Endothelial cell of umbilical vein (primary cell): Measurements from ENCODE around the gene CLPX. TPM values are rescaled to one million over a fixed set of nuclear protein-coding genes. Genes with fewer than 3 reads are reported as not detected.

Experiments
- BruUV-seq: library from RNA; stranded (reverse); fragments of 400-500 nt; replicated peaks from 2 replicates; lab custom pipeline; 2021; lab: Mats Ljungman, UMichigan
- CTCF ChIA-PET: fragments of 300-600, 350-600 bp; sonication (Branson Sonifier 250); formaldehyde crosslinking; loops from one replicate; lab custom pipeline; 2021; ENCODE audit warnings: antibody characterized with exemption, inconsistent platforms; lab: Charles Lee
- POLR2A ChIA-PET: fragments of 300-600, 350-600 bp; sonication (Branson Sonifier 250); formaldehyde crosslinking; loops from one replicate; lab custom pipeline; 2021; ENCODE audit warnings: antibody characterized with exemption, inconsistent platforms; lab: Charles Lee
- DNase-seq: peaks from one replicate; pipeline ENCODE4 v3.0.0-alpha.2; 2011; ENCODE audit warnings: low read depth, low spot score
- FAIRE-seq: peaks from 2 replicates; lab custom pipeline; 2011; peaks lifted over from hg19 to GRCh38; lab: Jason Lieb, UNC
- H2AFZ ChIP-seq: 2 replicates; pipeline ENCODE4 v1.6.0; 2012; ENCODE audit warnings: low read depth, low read length, control low read depth, inconsistent platforms
- H3K27ac ChIP-seq: 2 replicates; pipeline ENCODE4 v1.5.1; 2011; ENCODE audit warnings: low read depth, mild to moderate bottlenecking, control low read depth, low read length, moderate library complexity; ENCODE audit not compliant: insufficient read depth
- H3K27me3 ChIP-seq, 2 experiments: 2 replicates each; pipeline versions ENCODE4 v1.6.0 to v1.6.1; 2011; ENCODE audit warnings: low read length in 2 of 2, mixed read lengths in 1 of 2; ENCODE audit not compliant: control insufficient read depth in 2 of 2, insufficient read depth in 2 of 2
- H3K36me3 ChIP-seq, 2 experiments: 2 replicates in 1 of 2; 3 replicates in 1 of 2; pipeline ENCODE4 v1.5.1; 2011; ENCODE audit warnings: low read length in 2 of 2, mild to moderate bottlenecking in 1 of 2, moderate library complexity in 1 of 2; ENCODE audit not compliant: control insufficient read depth in 2 of 2, insufficient read depth in 2 of 2; ENCODE audit errors: extremely low read depth in 1 of 2
- H3K4me1 ChIP-seq: 3 replicates; pipeline ENCODE4 v1.5.1; 2011; ENCODE audit warnings: mild to moderate bottlenecking, low read length; ENCODE audit not compliant: control insufficient read depth, insufficient read depth; ENCODE audit errors: extremely low read depth
- H3K4me2 ChIP-seq: 2 replicates; pipeline ENCODE4 v1.6.1; 2011; ENCODE audit warnings: low read length, control low read depth, mixed read lengths; ENCODE audit not compliant: insufficient read depth
- H3K4me3 ChIP-seq, 3 experiments: fragments of 200-600 bp in 1 of 3; sonication (generic), shearing (Covaris generic) in 1 of 3; replicated peaks in 1 of 3; 2 replicates each; pipeline ENCODE4 v1.5.1; 2011 to 2016; ENCODE audit warnings: control low read depth in 3 of 3, low read length in 3 of 3, mild to moderate bottlenecking in 2 of 3, inconsistent platforms in 1 of 3, low read depth in 1 of 3, moderate library complexity in 1 of 3; ENCODE audit not compliant: insufficient read depth in 1 of 3
- H3K79me2 ChIP-seq: 2 replicates; pipeline ENCODE4 v1.6.0; 2012; ENCODE audit warnings: low read length, inconsistent platforms; ENCODE audit not compliant: control insufficient read depth, insufficient read depth
- H3K9ac ChIP-seq: replicated peaks from 2 replicates; pipeline ENCODE3; 2011; ENCODE audit warnings: low read length, control low read depth; ENCODE audit not compliant: insufficient read depth; ENCODE audit errors: extremely low read depth
- H3K9me1 ChIP-seq: replicated peaks from 3 replicates; pipeline ENCODE4 v1.6.0; 2011; ENCODE audit warnings: mild to moderate bottlenecking, low read length; ENCODE audit not compliant: control insufficient read depth, insufficient read depth; ENCODE audit errors: extremely low read depth
- H3K9me3 ChIP-seq: replicated peaks from 2 replicates; pipeline ENCODE4 v1.5.1; 2012; ENCODE audit warnings: low read length, inconsistent platforms; ENCODE audit not compliant: control insufficient read depth, insufficient read depth
- H4K20me1 ChIP-seq: replicated peaks from 2 replicates; pipeline ENCODE3; 2011; ENCODE audit warnings: mild to moderate bottlenecking, low read length; ENCODE audit not compliant: control insufficient read depth, insufficient read depth; ENCODE audit errors: extremely low read depth
- CTCF ChIP-seq, 2 donors: IDR thresholded peaks; 1 replicate in 1 of 2; 2 replicates in 1 of 2; pipeline ENCODE4 v1.5.1; 2011; ENCODE audit warnings: low read length in 2 of 2, mild to moderate bottlenecking in 2 of 2, moderate library complexity in 2 of 2, control low read depth in 1 of 2, inconsistent platforms in 1 of 2, low read depth in 1 of 2; ENCODE audit not compliant: insufficient read depth in 1 of 2; ENCODE audit errors: extremely low read depth in 1 of 2
- EZH2 ChIP-seq: IDR thresholded peaks from 2 replicates; pipeline ENCODE4 v1.6.1; 2012; ENCODE audit warnings: borderline replicate concordance, low read depth, mild to moderate bottlenecking, moderate library complexity, low read length, inconsistent platforms; ENCODE audit not compliant: severe bottlenecking
- GATA2 ChIP-seq: IDR thresholded peaks from 2 replicates; pipeline ENCODE4 v1.7.0; 2011; ENCODE audit warnings: low read depth, mild to moderate bottlenecking, moderate library complexity, mixed read lengths, low read length; ENCODE audit not compliant: insufficient read length, insufficient read depth
- MAX ChIP-seq: IDR thresholded peaks from 2 replicates; pipeline ENCODE4 v1.6.1; 2011; ENCODE audit not compliant: insufficient read depth, insufficient read length
- MYC ChIP-seq: IDR thresholded peaks from one replicate; pipeline ENCODE4 v1.6.1; 2011; ENCODE audit warnings: mild to moderate bottlenecking, low read depth, low read length
- POLR2A ChIP-seq: IDR thresholded peaks from 2 replicates; pipeline ENCODE4 v1.6.1; 2012; ENCODE audit warnings: low read depth, mild to moderate bottlenecking, control low read depth, low read length
- POLR2AphosphoS5 ChIP-seq: IDR thresholded peaks from 2 replicates; pipeline ENCODE4 v1.6.1; 2012; ENCODE audit warnings: low read depth, mild to moderate bottlenecking, control low read depth, low read length, moderate library complexity; ENCODE audit not compliant: insufficient read depth
- dilution Hi-C: fragments of 300-500 bp; cut with MboI; formaldehyde crosslinking; loops from one replicate; pipeline ENCODE4 v1.15.0; 2019; ENCODE audit warnings: low sequenced_read_pairs; ENCODE audit not compliant: extremely low pct_ligation_motif_present
- intact Hi-C: fragments of 100-400 bp; cut with micrococcal nuclease; formaldehyde crosslinking; loops from one replicate; pipeline ENCODE4 v1.10.0; 2022
- polyA plus RNA-seq, 4 experiments: library from polyadenylated mRNA; depleted of rRNA in 3 of 4; stranded (reverse) in 3 of 4; unstranded in 1 of 4; fragments of >200 nt; gene quantifications; 2 replicates each; pipeline versions ENCODE4 v1.2.1 to v1.2.3, GENCODE V29; 2011 to 2012; ENCODE audit warnings: missing spikeins in 1 of 4
- total RNA-seq: library from RNA; stranded (reverse); gene quantifications from 2 replicates; pipeline ENCODE4 v1.2.3, GENCODE V29; 2021

The CLPX gene
- total and polyA plus RNA-seq, 2 donors (not counting 3 experiments of a cell fraction or from before 2014, with no cell fraction given), result 11.1 to 41.4 TPM

DNA sequence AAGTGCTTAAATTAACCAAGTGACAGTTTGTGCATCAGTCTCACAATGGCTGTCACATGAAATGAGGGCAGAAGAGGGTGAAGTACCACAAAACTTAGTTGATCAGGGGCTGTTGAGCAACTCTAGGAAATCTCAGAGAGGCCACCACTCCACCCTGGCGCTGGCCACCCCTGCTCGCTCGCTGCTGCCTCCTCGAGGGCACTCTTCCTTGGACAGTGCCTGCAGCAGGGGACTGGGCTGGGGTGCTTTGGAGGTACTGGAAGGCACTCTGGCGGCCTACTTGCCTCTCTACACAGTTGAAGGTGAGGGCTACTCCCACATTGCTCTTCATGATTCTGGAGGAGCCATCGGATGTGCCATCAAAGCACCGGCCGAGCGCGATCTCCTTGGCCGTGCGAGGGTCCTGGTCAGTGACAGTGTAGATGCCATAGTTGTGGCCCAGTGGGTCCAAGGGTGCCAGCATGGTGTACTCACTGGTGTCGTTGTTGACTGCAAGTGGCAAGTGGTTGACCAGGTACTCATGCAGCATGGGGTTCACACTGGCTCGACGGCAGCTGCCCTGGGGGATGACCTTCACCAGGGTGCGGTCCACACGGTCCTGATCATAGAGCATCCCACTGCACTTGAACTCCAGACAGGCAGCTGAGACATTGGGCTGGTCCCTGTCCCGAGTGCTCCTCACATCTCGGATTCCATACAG is 11.6 kb upstream of the CLPX start:
- no peak overlapping the region for H3K9ac ChIP-seq
- H3K4me2 ChIP-seq, result no peak overlapping the region
- DNase-seq, result no peak
- ChIA-PET POLR2A (no interaction called here), CTCF (interaction anchor here (0.8 kb wide), 1 partner anchor 101 kb away, joined by 5 read pairs; no protein-coding TSS in a partner anchor)
- H3K79me2 ChIP-seq, result no peaks in the 10 kb centered on the region
- H3K36me3 ChIP-seq, result no peaks in the 10 kb centered on the region
- no peaks in the 10 kb centered on the region for H3K9me1 ChIP-seq
- TF ChIP-seq POLR2A (no peak), MAX (no peak), EZH2 (no peak), MYC (no peak), CTCF (IDR thresholded peaks at IDR 0.05; ENCODE audit: extremely low read depth in 1 of 2, insufficient read depth in 1 of 2, low read depth in 1 of 2, low read length in 2 of 2) (no peak), GATA2 (no peak), POLR2AphosphoS5 (no peak)
- H4K20me1 ChIP-seq, result no peaks in the 10 kb centered on the region
- FAIRE-seq, result no peak
- no TSS peak for BruUV-seq
- no peaks in the 10 kb centered on the region for H3K9me3 ChIP-seq
- intact Hi-C loops, result no loop called here
- no peak overlapping the region for H3K27ac ChIP-seq
- H3K27me3 ChIP-seq, result peaks cover 2 to 3% of the 10 kb centered on the region in 2 experiments
- H2AFZ ChIP-seq, result no peak overlapping the region
- no peak overlapping the region for H3K4me3 ChIP-seq
- no peaks in the 10 kb centered on the region for H3K4me1 ChIP-seq
- dilution Hi-C loops, result no loop called here
